GM20431 (cell line): Measurements from ENCODE around the gene SPI1.
"Not testable (repeated sequence)": the region's sequence is repeated elsewhere in the genome, so short reads cannot be mapped to it uniquely, and the experiment has no call there.

Experiments
- in situ Hi-C: fragments of 300-500 bp; cut with MseI, MboI; formaldehyde crosslinking; loops from one replicate; pipeline ENCODE4 v1.15.0; 2020; ENCODE audit warnings: low sequenced_read_pairs; ENCODE audit not compliant: unreplicated experiment

The SPI1 gene

DNA sequence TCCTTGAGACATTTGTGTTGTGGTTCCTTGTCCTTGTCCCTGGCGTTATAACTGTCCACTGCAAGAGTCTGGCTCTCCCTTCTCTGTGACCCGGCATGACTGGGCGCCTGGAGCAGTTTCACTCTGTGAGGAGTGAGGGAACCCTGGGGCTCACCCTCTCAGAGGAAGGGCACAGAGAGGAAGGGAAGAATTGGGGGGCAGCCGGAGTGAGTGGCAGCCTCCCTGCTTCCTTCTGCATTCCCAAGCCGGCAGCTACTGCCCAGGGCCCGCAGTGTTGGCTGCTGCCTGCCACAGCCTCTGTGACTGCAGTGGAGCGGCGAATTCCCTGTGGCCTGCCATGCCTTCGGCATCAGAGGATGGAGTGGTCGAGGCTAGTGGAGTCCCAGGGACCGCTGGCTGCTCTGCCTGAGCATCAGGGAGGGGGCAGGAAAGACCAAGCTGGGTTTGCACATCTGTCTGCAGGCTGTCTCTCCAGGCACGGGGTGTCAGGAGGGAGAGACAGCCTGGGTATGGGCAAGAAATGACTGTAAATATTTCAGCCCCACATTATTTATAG, 48.8 kb downstream of the SPI1 start:
- in situ Hi-C loops = no loop called here

- in situ Hi-C loops = no loop called here
Observed at GRCh38 chr11:47328449-47329390, 49.6 kb downstream of the SPI1 start.

DNA sequence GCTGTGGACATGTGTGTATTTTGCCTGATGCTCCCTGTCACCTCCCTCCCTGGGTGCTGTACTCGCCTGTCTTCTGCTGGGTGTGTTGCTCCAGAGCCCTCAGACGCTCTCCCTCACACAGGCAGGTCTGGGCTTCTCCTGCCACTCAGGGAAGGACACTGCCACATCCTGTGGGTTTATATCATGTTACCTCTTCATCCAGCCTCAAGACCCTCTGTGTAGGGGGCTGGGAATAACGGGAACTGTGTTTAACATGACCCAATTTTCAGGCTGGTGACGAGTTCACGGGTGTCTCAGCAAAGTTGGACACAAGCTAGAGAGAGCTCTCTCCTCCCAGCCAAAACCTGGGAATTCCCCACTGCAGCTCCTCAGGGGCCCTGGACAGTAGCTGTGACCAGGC, 50.4 kb downstream of the SPI1 start:
- in situ Hi-C loops = no loop called here

DNA sequence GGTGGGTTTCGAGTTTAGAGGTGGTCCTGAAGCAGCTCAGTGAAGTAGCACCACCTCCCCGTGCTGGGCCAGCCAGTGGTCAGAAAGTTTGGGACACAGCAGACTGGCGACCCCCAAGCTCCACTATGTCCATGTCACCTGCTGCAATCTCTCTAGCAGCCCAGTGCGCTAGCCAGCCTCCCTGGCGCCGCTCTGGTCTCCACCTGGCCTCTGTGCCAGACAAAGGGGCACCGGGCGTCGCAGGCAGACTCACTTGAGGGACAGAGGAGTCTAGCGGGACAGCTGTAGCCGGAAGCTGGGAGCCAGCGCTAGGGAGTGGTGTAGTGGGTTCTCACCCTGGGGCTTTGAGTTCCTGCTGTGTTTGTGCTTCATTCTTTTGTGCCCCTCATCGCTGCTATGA, 51.3 kb downstream of the SPI1 start:
- in situ Hi-C loops = no loop called here

- in situ Hi-C loops = no loop called here
Observed at GRCh38 chr11:47326198-47326597, 52.1 kb downstream of the SPI1 start.

DNA sequence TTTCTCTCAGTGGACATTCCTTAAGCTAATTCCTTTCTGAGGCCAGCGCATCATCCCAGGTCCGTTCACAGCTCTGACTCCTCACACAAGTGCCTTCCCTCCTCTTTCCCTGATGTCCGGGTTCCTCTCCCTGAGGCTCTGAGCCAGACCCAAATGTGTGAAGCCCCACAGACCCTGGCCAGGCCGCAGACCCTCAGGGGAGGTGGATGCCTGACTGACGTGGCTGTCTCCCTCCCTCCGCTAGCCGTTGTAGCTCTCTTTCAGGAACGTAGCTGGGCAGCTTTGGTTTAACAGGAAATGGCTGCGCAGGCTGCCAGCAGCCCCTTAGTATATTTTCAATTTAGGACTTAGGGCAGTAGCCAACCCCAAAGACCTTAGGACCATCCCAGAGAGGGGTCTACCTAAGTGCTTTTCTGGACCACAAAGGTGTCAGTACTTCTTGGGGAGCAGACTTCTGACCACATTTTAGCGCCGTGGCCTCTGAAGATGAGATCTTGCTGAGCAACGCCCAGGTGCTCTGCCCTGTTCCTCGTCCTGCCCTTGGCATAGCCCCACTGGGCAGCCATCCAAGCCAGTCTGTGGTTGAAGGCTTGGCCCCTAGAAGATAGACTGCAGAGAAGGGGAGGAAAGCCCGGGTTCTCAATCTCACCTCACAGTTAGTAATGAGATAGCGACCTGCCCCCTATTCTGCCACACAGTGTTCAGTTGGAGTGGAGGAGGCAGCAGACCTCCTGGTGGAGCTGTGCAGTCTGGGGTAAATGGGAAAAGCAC, 52.9 kb downstream of the SPI1 start:
- in situ Hi-C loops = no loop called here

- in situ Hi-C loops = no loop called here
Observed at GRCh38 chr11:47324520-47324919, 53.8 kb downstream of the SPI1 start.

DNA sequence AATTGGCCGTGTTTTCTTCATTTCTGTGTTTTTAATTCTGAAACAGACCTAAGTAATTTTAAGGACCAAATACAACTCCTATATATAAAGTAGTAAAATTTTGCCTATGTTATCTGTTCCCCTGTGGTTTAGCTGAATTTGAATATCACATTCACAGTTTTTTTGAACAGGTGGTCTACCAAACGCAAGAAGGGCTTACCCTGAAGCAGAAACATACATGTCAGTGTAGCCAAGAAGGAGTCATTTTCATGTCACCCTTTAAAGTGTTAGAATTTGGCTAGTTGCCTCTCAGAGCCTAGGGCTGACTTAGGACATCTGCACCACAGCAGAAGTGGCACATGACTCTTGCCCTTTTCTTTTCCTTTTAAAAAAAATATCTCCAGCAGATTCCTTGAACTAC, 60.2 kb downstream of the SPI1 start:
- in situ Hi-C loops = no loop called here

DNA sequence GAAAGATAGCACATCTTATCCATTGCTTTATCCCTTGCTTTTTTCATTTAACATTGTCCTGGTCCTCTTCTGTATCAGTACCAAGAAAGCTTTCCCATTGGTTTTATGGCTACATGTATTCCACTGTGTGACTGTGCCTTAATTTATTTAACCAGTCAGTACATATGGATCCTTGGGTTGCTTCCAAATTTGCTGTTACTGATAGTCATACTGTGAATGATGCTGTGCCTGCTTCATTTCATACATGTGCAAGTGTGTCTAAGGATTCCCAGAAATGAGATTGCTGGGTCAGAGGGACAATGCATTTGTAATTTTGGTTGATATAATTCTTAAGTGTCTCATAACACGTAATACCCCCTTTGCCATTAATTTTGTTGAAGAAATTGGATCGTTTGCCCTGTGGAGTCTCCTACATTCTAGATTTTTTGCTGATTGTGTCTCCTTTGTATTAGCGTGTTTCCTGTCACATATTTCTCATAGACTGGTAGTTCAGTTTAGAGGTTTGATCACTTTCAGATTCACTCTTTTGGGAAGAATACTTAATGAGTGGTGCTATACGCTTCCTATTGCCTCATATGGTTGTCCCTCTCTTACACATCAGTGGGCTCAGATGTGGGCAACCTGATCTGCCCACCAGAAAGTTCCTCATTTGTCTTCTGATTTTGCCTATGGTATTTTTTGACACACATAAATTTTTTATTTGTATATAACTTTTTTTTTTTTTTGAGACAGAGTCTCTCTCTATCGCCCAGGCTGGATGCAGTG, 61.1 kb downstream of the SPI1 start:
- in situ Hi-C loops = no loop called here

DNA sequence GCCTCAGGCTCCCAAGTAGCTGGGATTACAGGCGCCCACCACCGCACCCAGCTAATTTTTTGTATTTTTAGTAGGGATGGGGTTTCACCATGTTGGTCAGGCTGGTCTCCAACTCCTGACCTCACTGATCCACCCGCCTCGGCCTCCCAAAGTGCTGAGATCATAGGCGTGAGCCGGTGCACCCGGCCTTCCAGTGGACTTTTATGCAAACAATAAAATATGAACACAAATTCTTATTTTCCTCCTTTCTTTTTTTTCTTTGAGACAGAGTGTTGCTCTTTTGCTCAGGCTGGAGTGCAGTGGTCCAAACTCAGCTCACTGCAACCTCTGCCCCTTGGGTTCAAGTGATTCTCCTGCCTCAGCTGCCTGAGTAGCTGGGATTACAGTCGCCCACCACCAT, 61.8 kb downstream of the SPI1 start:
- in situ Hi-C loops = not testable (repeated sequence)

DNA sequence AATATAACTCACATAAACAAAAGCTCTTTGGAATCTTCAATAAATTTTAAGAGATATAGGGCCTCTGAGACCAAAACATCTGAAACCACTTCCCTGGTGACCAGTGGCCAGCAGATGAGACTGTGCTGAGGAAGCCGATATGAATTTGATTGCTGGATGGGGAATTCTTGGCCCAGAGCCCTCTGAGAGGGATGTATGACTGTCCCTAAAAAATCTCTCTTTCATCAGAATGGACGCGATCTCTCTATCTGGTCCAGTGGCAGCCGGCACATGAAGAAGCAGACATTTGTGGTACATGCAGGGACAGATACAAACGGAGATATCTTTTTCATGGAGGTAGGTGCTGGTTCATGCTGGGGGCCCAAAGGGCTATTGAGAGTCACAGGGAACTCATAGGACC, 63.4 kb downstream of the SPI1 start:
- in situ Hi-C loops = no loop called here

- in situ Hi-C loops = no loop called here
Observed at GRCh38 chr11:47308050-47308823, 70.1 kb downstream of the SPI1 start.

DNA sequence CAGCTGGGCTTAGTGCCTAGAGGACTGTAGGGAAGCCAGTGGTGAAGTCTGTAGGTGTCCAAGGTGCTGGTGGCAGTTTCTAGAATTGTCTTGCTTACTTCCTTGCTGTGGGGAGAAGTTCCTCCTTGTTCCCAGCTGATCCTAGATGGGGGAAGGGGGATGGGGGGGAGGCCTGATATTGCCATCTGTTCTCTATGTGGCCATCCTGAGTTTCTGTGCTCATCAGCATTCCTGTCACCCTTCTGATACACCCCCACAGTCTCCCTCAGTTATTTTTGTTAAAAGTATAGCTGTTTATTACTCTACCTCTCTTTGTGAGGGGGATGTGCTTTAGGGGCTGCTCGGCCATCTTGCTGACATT, 71.9 kb downstream of the SPI1 start:
- in situ Hi-C loops = no loop called here

- in situ Hi-C loops = no loop called here
Observed at GRCh38 chr11:47305734-47306483, 72.4 kb downstream of the SPI1 start.
